ENCODE data around the gene OTUB2.

DNA sequence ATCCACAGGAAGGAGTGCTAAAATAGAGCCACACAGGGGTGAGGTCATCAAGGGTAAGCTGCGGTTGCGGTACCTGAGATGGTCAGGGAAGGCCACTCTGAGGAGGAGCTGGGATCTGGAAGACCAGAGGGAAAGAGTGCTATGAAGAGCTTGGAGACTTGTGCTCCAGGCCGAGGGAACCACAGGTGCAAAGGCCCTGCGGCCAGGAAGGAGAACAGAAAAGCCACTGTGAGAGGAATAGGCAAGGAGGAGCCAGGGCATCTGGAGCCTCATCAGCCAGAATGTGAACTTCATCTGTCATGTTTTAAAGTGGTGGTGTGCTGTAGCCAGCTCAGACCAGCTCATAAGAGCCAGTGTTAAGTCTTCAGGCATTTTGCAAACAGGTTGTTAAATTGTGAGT is 34.5 kb upstream of the OTUB2 start:
- no peak for TF ChIP-seq RAD21 (IDR thresholded peaks at IDR 0.05 in 1 of 2, conservative IDR thresholded peaks at IDR 0.05 in 1 of 2; ENCODE audit: low read depth in 2 of 2, low read length in 2 of 2)
- TF ChIP-seq, protein P1, sequence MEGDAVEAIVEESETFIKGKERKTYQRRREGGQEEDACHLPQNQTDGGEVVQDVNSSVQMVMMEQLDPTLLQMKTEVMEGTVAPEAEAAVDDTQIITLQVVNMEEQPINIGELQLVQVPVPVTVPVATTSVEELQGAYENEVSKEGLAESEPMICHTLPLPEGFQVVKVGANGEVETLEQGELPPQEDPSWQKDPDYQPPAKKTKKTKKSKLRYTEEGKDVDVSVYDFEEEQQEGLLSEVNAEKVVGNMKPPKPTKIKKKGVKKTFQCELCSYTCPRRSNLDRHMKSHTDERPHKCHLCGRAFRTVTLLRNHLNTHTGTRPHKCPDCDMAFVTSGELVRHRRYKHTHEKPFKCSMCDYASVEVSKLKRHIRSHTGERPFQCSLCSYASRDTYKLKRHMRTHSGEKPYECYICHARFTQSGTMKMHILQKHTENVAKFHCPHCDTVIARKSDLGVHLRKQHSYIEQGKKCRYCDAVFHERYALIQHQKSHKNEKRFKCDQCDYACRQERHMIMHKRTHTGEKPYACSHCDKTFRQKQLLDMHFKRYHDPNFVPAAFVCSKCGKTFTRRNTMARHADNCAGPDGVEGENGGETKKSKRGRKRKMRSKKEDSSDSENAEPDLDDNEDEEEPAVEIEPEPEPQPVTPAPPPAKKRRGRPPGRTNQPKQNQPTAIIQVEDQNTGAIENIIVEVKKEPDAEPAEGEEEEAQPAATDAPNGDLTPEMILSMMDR (IDR thresholded peaks at IDR 0.05; ENCODE audit: control extremely low read depth in 1 of 3, insufficient read depth in 1 of 3, low read depth in 1 of 3, low read length in 3 of 3): no peak

All from H1 (cell line).